ENCODE measurements around the gene COL4A4. TPM values are rescaled to one million over a fixed set of nuclear protein-coding genes. Genes with fewer than 3 reads are reported as not detected.

The COL4A4 gene
- total RNA-seq, 1 donor from 2014 or later = not detected

GRCh38 chr2:227124811-227125210, 39.2 kb downstream of the COL4A4 start:
- no peaks in the 10 kb centered on the region for H3K36me3 Mint-ChIP-seq (ENCODE audit: low read depth)
- no peaks in the 10 kb centered on the region for H3K9me3 Mint-ChIP-seq
- peaks cover 9% of the 10 kb centered on the region for H3K27me3 Mint-ChIP-seq (ENCODE audit: low read depth)
- H3K27ac Mint-ChIP-seq = no peak overlapping the region
- intact Hi-C loops (cut with micrococcal nuclease) = no loop called here
- no peak for DNase-seq (ENCODE audit: low spot score)
- no peaks in the 10 kb centered on the region for H3K4me1 Mint-ChIP-seq (ENCODE audit: low read depth)
- H3K4me3 Mint-ChIP-seq (ENCODE audit: low read depth) = no peak overlapping the region

- H3K27me3 Mint-ChIP-seq (ENCODE audit: low read depth) = peaks cover 7% of the 10 kb centered on the region
- intact Hi-C loops (cut with micrococcal nuclease) = no loop called here
- no peaks in the 10 kb centered on the region for H3K36me3 Mint-ChIP-seq (ENCODE audit: low read depth)
- DNase-seq (ENCODE audit: low spot score) = no peak
- H3K27ac Mint-ChIP-seq = no peak overlapping the region
- no peaks in the 10 kb centered on the region for H3K9me3 Mint-ChIP-seq
- no peak overlapping the region for H3K4me3 Mint-ChIP-seq (ENCODE audit: low read depth)
- H3K4me1 Mint-ChIP-seq (ENCODE audit: low read depth) = no peaks in the 10 kb centered on the region
These were observed 40.3 kb downstream of the COL4A4 start for GRCh38 chr2:227123697-227124096.

- H3K27me3 Mint-ChIP-seq (ENCODE audit: low read depth) = peaks cover 13% of the 10 kb centered on the region
- no peaks in the 10 kb centered on the region for H3K9me3 Mint-ChIP-seq
- peaks cover 2% of the 10 kb centered on the region for H3K4me1 Mint-ChIP-seq (ENCODE audit: low read depth)
- H3K27ac Mint-ChIP-seq = no peak overlapping the region
- no peak overlapping the region for H3K4me3 Mint-ChIP-seq (ENCODE audit: low read depth)
- DNase-seq (ENCODE audit: low spot score) = no peak
- intact Hi-C loops (cut with micrococcal nuclease) = no loop called here
- H3K36me3 Mint-ChIP-seq (ENCODE audit: low read depth) = no peaks in the 10 kb centered on the region
These were observed 45.7 kb downstream of the COL4A4 start for GRCh38 chr2:227118353-227118752.

- no peak for DNase-seq (ENCODE audit: low spot score)
- H3K4me1 Mint-ChIP-seq (ENCODE audit: low read depth) = peaks cover 2% of the 10 kb centered on the region
- no peak overlapping the region for H3K27ac Mint-ChIP-seq
- no peak overlapping the region for H3K4me3 Mint-ChIP-seq (ENCODE audit: low read depth)
- H3K9me3 Mint-ChIP-seq = no peaks in the 10 kb centered on the region
- peaks cover 13% of the 10 kb centered on the region for H3K27me3 Mint-ChIP-seq (ENCODE audit: low read depth)
- intact Hi-C loops (cut with micrococcal nuclease) = no loop called here
- H3K36me3 Mint-ChIP-seq (ENCODE audit: low read depth) = no peaks in the 10 kb centered on the region
These were observed 46.2 kb downstream of the COL4A4 start for GRCh38 chr2:227117852-227118251.

GRCh38 chr2:227117027-227117426, 47.0 kb downstream of the COL4A4 start:
- Mint-ChIP-seq H3K27me3 (ENCODE audit: low read depth) (peaks cover 15% of the 10 kb centered on the region), H3K9me3 (no peaks in the 10 kb centered on the region), H3K4me1 (ENCODE audit: low read depth) (peaks cover 2% of the 10 kb centered on the region), H3K27ac (no peak overlapping the region), H3K4me3 (ENCODE audit: low read depth) (no peak overlapping the region), H3K36me3 (ENCODE audit: low read depth) (no peaks in the 10 kb centered on the region)
- intact Hi-C loops (cut with micrococcal nuclease) = no loop called here
- no peak for DNase-seq (ENCODE audit: low spot score)

DNA sequence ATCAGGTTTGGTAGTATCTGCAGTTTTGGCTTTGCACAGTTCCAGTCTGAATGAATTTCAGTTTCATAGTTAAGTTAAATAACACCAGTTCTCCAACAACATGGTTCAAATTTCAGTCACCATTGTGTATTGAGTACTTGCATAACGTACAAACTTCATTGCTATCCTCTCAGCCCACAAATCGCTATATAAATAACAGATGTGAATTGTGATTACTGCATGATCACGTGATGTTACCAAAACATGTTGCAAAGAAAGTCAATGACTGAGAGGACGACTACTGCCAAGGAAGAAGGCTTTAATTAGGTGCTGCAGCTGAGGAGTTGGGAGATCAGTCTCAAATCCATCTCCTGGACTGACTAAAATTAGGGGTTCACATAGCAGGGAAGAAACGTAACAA, 48.2 kb downstream of the COL4A4 start:
- Mint-ChIP-seq H3K4me3 (ENCODE audit: low read depth) (no peak overlapping the region), H3K9me3 (no peaks in the 10 kb centered on the region), H3K36me3 (ENCODE audit: low read depth) (no peaks in the 10 kb centered on the region), H3K4me1 (ENCODE audit: low read depth) (peaks cover 2% of the 10 kb centered on the region), H3K27me3 (ENCODE audit: low read depth) (peaks cover 15% of the 10 kb centered on the region), H3K27ac (no peak overlapping the region)
- intact Hi-C loops (cut with micrococcal nuclease) = no loop called here
- no peak for DNase-seq (ENCODE audit: low spot score)

- H3K36me3 Mint-ChIP-seq (ENCODE audit: low read depth) = no peaks in the 10 kb centered on the region
- no peak overlapping the region for H3K27ac Mint-ChIP-seq
- no peaks in the 10 kb centered on the region for H3K27me3 Mint-ChIP-seq (ENCODE audit: low read depth)
- no peaks in the 10 kb centered on the region for H3K9me3 Mint-ChIP-seq
- DNase-seq (ENCODE audit: low spot score) = no peak
- no peak overlapping the region for H3K4me3 Mint-ChIP-seq (ENCODE audit: low read depth)
- no peaks in the 10 kb centered on the region for H3K4me1 Mint-ChIP-seq (ENCODE audit: low read depth)
- intact Hi-C loops (cut with micrococcal nuclease) = loop anchor here (2.0 to 5.0 kb wide), 3 partner anchors 304 to 1440 kb away; no protein-coding TSS in a partner anchor
These were observed 56.9 kb downstream of the COL4A4 start for GRCh38 chr2:227106845-227107759.

DNA sequence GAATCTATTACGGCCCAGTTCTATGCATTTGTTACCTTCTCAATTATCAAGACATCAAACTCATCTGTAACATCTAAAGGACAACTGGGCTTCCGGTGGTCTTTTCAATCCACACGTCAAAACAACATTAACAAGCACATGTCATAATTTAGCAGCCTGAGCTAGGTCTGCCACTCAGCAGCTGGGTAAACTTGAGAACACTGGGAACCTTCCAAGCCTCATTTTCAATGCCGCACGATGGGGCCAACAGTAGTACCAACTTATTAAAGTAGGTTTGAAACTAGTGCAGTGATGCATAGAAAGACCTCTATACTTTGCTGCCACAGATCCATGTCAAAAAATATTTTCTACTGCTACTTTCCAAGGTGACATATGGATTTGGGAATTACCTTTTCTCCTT, 60.4 kb downstream of the COL4A4 start:
- Mint-ChIP-seq H3K36me3 (ENCODE audit: low read depth) (no peaks in the 10 kb centered on the region), H3K4me1 (ENCODE audit: low read depth) (no peaks in the 10 kb centered on the region), H3K9me3 (no peaks in the 10 kb centered on the region), H3K27me3 (ENCODE audit: low read depth) (no peaks in the 10 kb centered on the region), H3K27ac (no peak overlapping the region), H3K4me3 (ENCODE audit: low read depth) (no peak overlapping the region)
- intact Hi-C loops (cut with micrococcal nuclease) = no loop called here
- DNase-seq (ENCODE audit: low spot score) = no peak

GRCh38 chr2:227099340-227099739, 64.7 kb downstream of the COL4A4 start:
- intact Hi-C loops (cut with micrococcal nuclease) = no loop called here
- no peak overlapping the region for H3K27ac Mint-ChIP-seq
- no peaks in the 10 kb centered on the region for H3K4me1 Mint-ChIP-seq (ENCODE audit: low read depth)
- no peaks in the 10 kb centered on the region for H3K27me3 Mint-ChIP-seq (ENCODE audit: low read depth)
- DNase-seq (ENCODE audit: low spot score) = no peak
- H3K9me3 Mint-ChIP-seq = no peaks in the 10 kb centered on the region
- no peak overlapping the region for H3K4me3 Mint-ChIP-seq (ENCODE audit: low read depth)
- H3K36me3 Mint-ChIP-seq (ENCODE audit: low read depth) = no peaks in the 10 kb centered on the region

DNA sequence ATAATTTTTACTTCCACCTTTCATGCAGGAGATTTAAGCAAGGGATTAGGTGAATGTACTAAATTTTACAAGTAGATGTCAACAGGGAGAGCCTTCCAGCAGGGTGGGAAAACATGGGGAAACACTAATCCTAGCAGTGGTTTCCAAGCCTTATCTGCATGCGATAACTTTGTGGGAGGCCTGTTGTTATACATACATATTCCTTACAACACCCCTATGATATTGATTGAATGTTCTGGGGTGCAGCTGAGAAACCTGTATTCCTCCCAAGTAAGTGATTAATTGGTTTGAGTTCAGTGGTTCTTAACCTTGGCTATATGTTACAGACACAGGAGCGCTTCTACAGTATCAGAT, 65.9 kb downstream of the COL4A4 start:
- no peak overlapping the region for H3K4me3 Mint-ChIP-seq (ENCODE audit: low read depth)
- no peak overlapping the region for H3K27ac Mint-ChIP-seq
- H3K4me1 Mint-ChIP-seq (ENCODE audit: low read depth) = no peaks in the 10 kb centered on the region
- no peaks in the 10 kb centered on the region for H3K36me3 Mint-ChIP-seq (ENCODE audit: low read depth)
- peaks cover 1% of the 10 kb centered on the region for H3K27me3 Mint-ChIP-seq (ENCODE audit: low read depth)
- no peaks in the 10 kb centered on the region for H3K9me3 Mint-ChIP-seq
- intact Hi-C loops (cut with micrococcal nuclease) = no loop called here
- no peak for DNase-seq (ENCODE audit: low spot score)

DNA sequence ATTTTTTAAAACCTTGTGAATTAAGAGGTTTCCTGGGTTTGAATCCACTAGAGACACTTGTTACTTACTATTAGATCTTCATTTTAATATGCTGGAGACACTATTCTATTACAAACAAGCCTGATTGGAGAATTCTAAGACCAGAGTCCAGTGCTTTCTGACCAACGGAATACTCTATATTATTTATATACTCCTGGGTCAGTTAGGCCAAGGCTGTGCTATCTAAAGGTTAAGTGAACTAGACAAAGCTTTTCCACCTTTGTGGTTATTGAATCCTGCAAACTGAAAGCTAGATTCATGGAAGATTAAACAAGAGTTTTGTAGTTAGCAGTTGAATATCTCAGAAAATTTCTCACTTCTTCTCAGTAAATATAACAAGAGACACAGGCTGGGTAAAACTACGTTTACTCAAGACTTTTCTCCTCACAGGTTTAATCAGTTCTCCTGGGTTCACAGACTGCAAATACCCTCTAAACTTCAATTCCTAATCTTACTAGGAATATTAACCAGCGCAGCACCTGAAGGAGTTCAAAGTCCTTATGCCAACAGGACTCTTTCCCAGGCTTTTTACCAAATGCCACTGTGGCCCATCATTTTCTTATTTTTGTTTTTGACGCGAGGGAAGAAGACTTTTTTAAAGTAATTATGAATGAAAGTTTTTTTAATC, 66.4 kb downstream of the COL4A4 start:
- Mint-ChIP-seq H3K27me3 (ENCODE audit: low read depth) (peaks cover 1% of the 10 kb centered on the region), H3K36me3 (ENCODE audit: low read depth) (no peaks in the 10 kb centered on the region), H3K27ac (no peak overlapping the region), H3K4me1 (ENCODE audit: low read depth) (no peaks in the 10 kb centered on the region), H3K9me3 (no peaks in the 10 kb centered on the region), H3K4me3 (ENCODE audit: low read depth) (no peak overlapping the region)
- intact Hi-C loops (cut with micrococcal nuclease) = no loop called here
- DNase-seq (ENCODE audit: low spot score) = no peak

- Mint-ChIP-seq H3K4me3 (ENCODE audit: low read depth) (no peak overlapping the region), H3K9me3 (no peaks in the 10 kb centered on the region), H3K4me1 (ENCODE audit: low read depth) (no peaks in the 10 kb centered on the region), H3K36me3 (ENCODE audit: low read depth) (no peaks in the 10 kb centered on the region), H3K27ac (no peak overlapping the region), H3K27me3 (ENCODE audit: low read depth) (peaks cover 1% of the 10 kb centered on the region)
- DNase-seq (ENCODE audit: low spot score) = no peak
- intact Hi-C loops (cut with micrococcal nuclease) = no loop called here
These were observed 68.7 kb downstream of the COL4A4 start for GRCh38 chr2:227095346-227095745.

GRCh38 chr2:227082286-227082685, 81.7 kb downstream of the COL4A4 start:
- H3K27ac Mint-ChIP-seq = no peak overlapping the region
- H3K27me3 Mint-ChIP-seq (ENCODE audit: low read depth) = no peaks in the 10 kb centered on the region
- DNase-seq (ENCODE audit: low spot score) = no peak
- H3K9me3 Mint-ChIP-seq = no peaks in the 10 kb centered on the region
- no peaks in the 10 kb centered on the region for H3K36me3 Mint-ChIP-seq (ENCODE audit: low read depth)
- H3K4me3 Mint-ChIP-seq (ENCODE audit: low read depth) = no peak overlapping the region
- no peaks in the 10 kb centered on the region for H3K4me1 Mint-ChIP-seq (ENCODE audit: low read depth)
- intact Hi-C loops (cut with micrococcal nuclease) = no loop called here

Data from activated T-helper 2 cell treated with anti-CD3 and anti-CD28 coated beads, Interferon-gamma antibody, Interleukin-2, Interleukin-4, amounts not matched to agents 10 μg/mL and 5 μg/mL and 100 μg/mL, durations not matched to agents 14 hours and 24 hours and 36 hours (primary cell).